Endothelial cell of umbilical vein (primary cell): Measurements from ENCODE around the gene ELMO1. TPM values are rescaled to one million over a fixed set of nuclear protein-coding genes. Genes with fewer than 3 reads are reported as not detected.

Experiments used
- BruUV-seq: library from RNA; stranded (reverse); fragments of 400-500 nt; replicated peaks from 2 replicates; lab custom pipeline; 2021; lab: Mats Ljungman, UMichigan
- CTCF ChIA-PET: fragments of 300-600, 350-600 bp; sonication (Branson Sonifier 250); formaldehyde crosslinking; loops from one replicate; lab custom pipeline; 2021; ENCODE audit warnings: antibody characterized with exemption, inconsistent platforms; lab: Charles Lee
- POLR2A ChIA-PET: fragments of 300-600, 350-600 bp; sonication (Branson Sonifier 250); formaldehyde crosslinking; loops from one replicate; lab custom pipeline; 2021; ENCODE audit warnings: antibody characterized with exemption, inconsistent platforms; lab: Charles Lee
- DNase-seq: peaks from one replicate; pipeline ENCODE4 v3.0.0-alpha.2; 2011; ENCODE audit warnings: low read depth, low spot score
- FAIRE-seq: peaks from 2 replicates; lab custom pipeline; 2011; peaks lifted over from hg19 to GRCh38; lab: Jason Lieb, UNC
- H2AFZ ChIP-seq: 2 replicates; pipeline ENCODE4 v1.6.0; 2012; ENCODE audit warnings: low read depth, low read length, control low read depth, inconsistent platforms
- H3K27ac ChIP-seq: 2 replicates; pipeline ENCODE4 v1.5.1; 2011; ENCODE audit warnings: low read depth, mild to moderate bottlenecking, control low read depth, low read length, moderate library complexity; ENCODE audit not compliant: insufficient read depth
- H3K27me3 ChIP-seq, 2 experiments: 2 replicates each; pipeline versions ENCODE4 v1.6.0 to v1.6.1; 2011; ENCODE audit warnings: low read length in 2 of 2, mixed read lengths in 1 of 2; ENCODE audit not compliant: control insufficient read depth in 2 of 2, insufficient read depth in 2 of 2
- H3K36me3 ChIP-seq, 2 experiments: 2 replicates in 1 of 2; 3 replicates in 1 of 2; pipeline ENCODE4 v1.5.1; 2011; ENCODE audit warnings: low read length in 2 of 2, mild to moderate bottlenecking in 1 of 2, moderate library complexity in 1 of 2; ENCODE audit not compliant: control insufficient read depth in 2 of 2, insufficient read depth in 2 of 2; ENCODE audit errors: extremely low read depth in 1 of 2
- H3K4me1 ChIP-seq: 3 replicates; pipeline ENCODE4 v1.5.1; 2011; ENCODE audit warnings: mild to moderate bottlenecking, low read length; ENCODE audit not compliant: control insufficient read depth, insufficient read depth; ENCODE audit errors: extremely low read depth
- H3K4me2 ChIP-seq: 2 replicates; pipeline ENCODE4 v1.6.1; 2011; ENCODE audit warnings: low read length, control low read depth, mixed read lengths; ENCODE audit not compliant: insufficient read depth
- H3K4me3 ChIP-seq, 3 experiments: fragments of 200-600 bp in 1 of 3; sonication (generic), shearing (Covaris generic) in 1 of 3; replicated peaks in 1 of 3; 2 replicates each; pipeline ENCODE4 v1.5.1; 2011 to 2016; ENCODE audit warnings: control low read depth in 3 of 3, low read length in 3 of 3, mild to moderate bottlenecking in 2 of 3, inconsistent platforms in 1 of 3, low read depth in 1 of 3, moderate library complexity in 1 of 3; ENCODE audit not compliant: insufficient read depth in 1 of 3
- H3K79me2 ChIP-seq: 2 replicates; pipeline ENCODE4 v1.6.0; 2012; ENCODE audit warnings: low read length, inconsistent platforms; ENCODE audit not compliant: control insufficient read depth, insufficient read depth
- H3K9ac ChIP-seq: replicated peaks from 2 replicates; pipeline ENCODE3; 2011; ENCODE audit warnings: low read length, control low read depth; ENCODE audit not compliant: insufficient read depth; ENCODE audit errors: extremely low read depth
- H3K9me1 ChIP-seq: replicated peaks from 3 replicates; pipeline ENCODE4 v1.6.0; 2011; ENCODE audit warnings: mild to moderate bottlenecking, low read length; ENCODE audit not compliant: control insufficient read depth, insufficient read depth; ENCODE audit errors: extremely low read depth
- H3K9me3 ChIP-seq: replicated peaks from 2 replicates; pipeline ENCODE4 v1.5.1; 2012; ENCODE audit warnings: low read length, inconsistent platforms; ENCODE audit not compliant: control insufficient read depth, insufficient read depth
- H4K20me1 ChIP-seq: replicated peaks from 2 replicates; pipeline ENCODE3; 2011; ENCODE audit warnings: mild to moderate bottlenecking, low read length; ENCODE audit not compliant: control insufficient read depth, insufficient read depth; ENCODE audit errors: extremely low read depth
- CTCF ChIP-seq, 2 donors: IDR thresholded peaks; 1 replicate in 1 of 2; 2 replicates in 1 of 2; pipeline ENCODE4 v1.5.1; 2011; ENCODE audit warnings: low read length in 2 of 2, mild to moderate bottlenecking in 2 of 2, moderate library complexity in 2 of 2, control low read depth in 1 of 2, inconsistent platforms in 1 of 2, low read depth in 1 of 2; ENCODE audit not compliant: insufficient read depth in 1 of 2; ENCODE audit errors: extremely low read depth in 1 of 2
- EZH2 ChIP-seq: IDR thresholded peaks from 2 replicates; pipeline ENCODE4 v1.6.1; 2012; ENCODE audit warnings: borderline replicate concordance, low read depth, mild to moderate bottlenecking, moderate library complexity, low read length, inconsistent platforms; ENCODE audit not compliant: severe bottlenecking
- FOS ChIP-seq: IDR thresholded peaks from 2 replicates; pipeline ENCODE4 v1.6.1; 2011; ENCODE audit warnings: mild to moderate bottlenecking, low read length, moderate library complexity, borderline replicate concordance; ENCODE audit not compliant: insufficient read depth
- GATA2 ChIP-seq: IDR thresholded peaks from 2 replicates; pipeline ENCODE4 v1.7.0; 2011; ENCODE audit warnings: low read depth, mild to moderate bottlenecking, moderate library complexity, mixed read lengths, low read length; ENCODE audit not compliant: insufficient read length, insufficient read depth
- JUN ChIP-seq: IDR thresholded peaks from 2 replicates; pipeline ENCODE4 v1.6.1; 2011; ENCODE audit warnings: borderline replicate concordance, low read depth; ENCODE audit not compliant: insufficient read length, insufficient read depth
- MYC ChIP-seq: IDR thresholded peaks from one replicate; pipeline ENCODE4 v1.6.1; 2011; ENCODE audit warnings: mild to moderate bottlenecking, low read depth, low read length
- POLR2A ChIP-seq: IDR thresholded peaks from 2 replicates; pipeline ENCODE4 v1.6.1; 2012; ENCODE audit warnings: low read depth, mild to moderate bottlenecking, control low read depth, low read length
- POLR2AphosphoS5 ChIP-seq: IDR thresholded peaks from 2 replicates; pipeline ENCODE4 v1.6.1; 2012; ENCODE audit warnings: low read depth, mild to moderate bottlenecking, control low read depth, low read length, moderate library complexity; ENCODE audit not compliant: insufficient read depth
- dilution Hi-C: fragments of 300-500 bp; cut with MboI; formaldehyde crosslinking; loops from one replicate; pipeline ENCODE4 v1.15.0; 2019; ENCODE audit warnings: low sequenced_read_pairs; ENCODE audit not compliant: extremely low pct_ligation_motif_present
- intact Hi-C: fragments of 100-400 bp; cut with micrococcal nuclease; formaldehyde crosslinking; loops from one replicate; pipeline ENCODE4 v1.10.0; 2022
- polyA plus RNA-seq, 4 experiments: library from polyadenylated mRNA; depleted of rRNA in 3 of 4; stranded (reverse) in 3 of 4; unstranded in 1 of 4; fragments of >200 nt; gene quantifications; 2 replicates each; pipeline versions ENCODE4 v1.2.1 to v1.2.3, GENCODE V29; 2011 to 2012; ENCODE audit warnings: missing spikeins in 1 of 4
- total RNA-seq: library from RNA; stranded (reverse); gene quantifications from 2 replicates; pipeline ENCODE4 v1.2.3, GENCODE V29; 2021
- TF ChIP-seq, protein P1 (sequence below): IDR thresholded peaks from 2 replicates; pipeline ENCODE4 v1.6.1; 2011; ENCODE audit not compliant: insufficient read depth, insufficient read length

ELMO1 gene
- total and polyA plus RNA-seq, 2 donors (not counting 3 experiments of a cell fraction or from before 2014, with no cell fraction given): 17.0 to 30.6 TPM

DNA sequence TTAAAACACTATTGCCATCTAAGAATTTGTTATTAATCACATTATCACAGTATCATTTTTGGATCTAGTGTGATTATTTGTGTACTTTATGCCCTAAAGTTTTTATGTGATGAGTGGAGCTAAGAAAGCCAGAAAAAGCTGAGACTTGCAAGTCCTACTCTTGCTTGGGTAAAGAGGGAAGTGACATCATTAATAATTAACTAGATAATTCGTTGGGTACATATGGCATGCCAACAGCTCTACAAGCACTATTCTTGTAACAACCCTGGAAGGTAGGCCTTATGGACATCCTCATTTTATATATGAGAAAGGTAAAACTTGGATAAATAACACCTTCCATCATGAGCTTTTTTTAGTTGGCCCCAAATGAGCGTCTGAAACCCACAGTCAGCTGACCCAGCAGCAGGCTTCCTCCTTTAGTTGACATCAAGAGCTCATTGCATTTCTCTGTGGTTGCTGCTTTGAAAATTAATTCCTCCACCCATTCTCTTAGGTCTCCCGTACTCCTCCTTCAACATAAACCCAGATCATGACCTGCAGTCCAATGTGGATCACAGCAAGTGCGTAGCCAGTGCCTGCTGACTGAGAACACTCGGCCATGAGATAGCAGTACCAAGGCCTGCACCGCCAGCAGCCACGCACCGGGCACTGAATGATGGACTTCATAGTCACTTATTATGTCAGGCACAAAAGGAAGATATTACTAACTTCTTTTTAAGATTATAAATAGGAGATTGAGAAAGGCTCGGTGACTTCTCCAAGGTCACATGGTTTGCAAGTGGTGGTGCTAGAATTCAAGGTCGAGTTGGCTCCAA lies 432.4 kb downstream of the ELMO1 start:
- H3K36me3 ChIP-seq: no peaks in the 10 kb centered on the region
- no peak overlapping the region for H3K4me2 ChIP-seq
- no peaks in the 10 kb centered on the region for H3K27me3 ChIP-seq
- no peak overlapping the region for H2AFZ ChIP-seq
- ChIA-PET CTCF (interaction anchor here (1.4 kb wide), 1 partner anchor 49 kb away, joined by 4 read pairs; no protein-coding TSS in a partner anchor), POLR2A (interaction anchor here (0.5 kb wide), 1 partner anchor 545 kb away, joined by 4 read pairs; no protein-coding TSS in a partner anchor)
- no peak for DNase-seq
- H3K4me3 ChIP-seq: no peak overlapping the region
- TF ChIP-seq CTCF (IDR thresholded peaks at IDR 0.05; ENCODE audit: extremely low read depth in 1 of 2, insufficient read depth in 1 of 2, low read depth in 1 of 2, low read length in 2 of 2) (no peak), GATA2 (no peak), MYC (no peak), EZH2 (no peak), JUN (no peak), POLR2AphosphoS5 (no peak), FOS (no peak), POLR2A (no peak)
- TF ChIP-seq, protein P1, sequence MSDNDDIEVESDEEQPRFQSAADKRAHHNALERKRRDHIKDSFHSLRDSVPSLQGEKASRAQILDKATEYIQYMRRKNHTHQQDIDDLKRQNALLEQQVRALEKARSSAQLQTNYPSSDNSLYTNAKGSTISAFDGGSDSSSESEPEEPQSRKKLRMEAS: no peak
- no peaks in the 10 kb centered on the region for H3K79me2 ChIP-seq
- H3K27ac ChIP-seq: no peak overlapping the region
- intact Hi-C loops: no loop called here
- no peaks in the 10 kb centered on the region for H4K20me1 ChIP-seq
- FAIRE-seq: no peak
- BruUV-seq: no TSS peak
- H3K9ac ChIP-seq: no peak overlapping the region
- no peaks in the 10 kb centered on the region for H3K9me1 ChIP-seq
- no peaks in the 10 kb centered on the region for H3K4me1 ChIP-seq
- H3K9me3 ChIP-seq: no peaks in the 10 kb centered on the region
- dilution Hi-C loops: no loop called here
